H9 (cell line): Measurements from ENCODE around the gene SCN7A. TPM values are rescaled to one million over a fixed set of nuclear protein-coding genes. Genes with fewer than 3 reads are reported as not detected.

Source experiments
- DNase-seq: peaks from one replicate; pipeline ENCODE4 v3.0.0-alpha.2; 2017
- H2AFZ ChIP-seq: one replicate; pipeline ENCODE4 v1.6.1; 2013; ENCODE audit warnings: mild to moderate bottlenecking, low read length, control low read depth, moderate library complexity
- H2AK5ac ChIP-seq: 2 replicates; pipeline ENCODE4 v1.6.1; 2013; ENCODE audit warnings: low read length, control low read depth, mixed read lengths; ENCODE audit not compliant: insufficient read length
- H2BK120ac ChIP-seq: one replicate; pipeline ENCODE4 v1.6.1; 2013; ENCODE audit warnings: low read depth, mild to moderate bottlenecking, low read length, control low read depth, inconsistent platforms; ENCODE audit not compliant: poor library complexity, severe bottlenecking
- H2BK12ac ChIP-seq: 2 replicates; pipeline ENCODE4 v1.6.1; 2013; ENCODE audit warnings: low read length, control low read depth, mixed read lengths, low read depth; ENCODE audit not compliant: insufficient read length
- H2BK15ac ChIP-seq: 2 replicates; pipeline ENCODE4 v1.6.1; 2013; ENCODE audit warnings: low read depth, low read length, control low read depth
- H2BK20ac ChIP-seq: one replicate; pipeline ENCODE4 v1.6.1; 2013; ENCODE audit warnings: low read depth, mild to moderate bottlenecking, low read length, control low read depth, inconsistent platforms; ENCODE audit not compliant: poor library complexity, severe bottlenecking
- H2BK5ac ChIP-seq: 2 replicates; pipeline ENCODE4 v1.6.1; 2013; ENCODE audit warnings: low read length, control low read depth, mixed read lengths; ENCODE audit not compliant: insufficient read length
- H3K14ac ChIP-seq: 2 replicates; pipeline ENCODE4 v1.6.1; 2013; ENCODE audit warnings: low read length, control low read depth; ENCODE audit not compliant: insufficient read depth
- H3K18ac ChIP-seq: 2 replicates; pipeline ENCODE4 v1.6.1; 2013; ENCODE audit warnings: low read depth, mild to moderate bottlenecking, mixed read lengths, low read length, control low read depth; ENCODE audit not compliant: insufficient read length
- H3K23ac ChIP-seq: 2 replicates; pipeline ENCODE4 v1.6.1; 2013; ENCODE audit warnings: low read length, control low read depth, mixed read lengths, low read depth; ENCODE audit not compliant: insufficient read length
- H3K23me2 ChIP-seq: 2 replicates; pipeline ENCODE4 v1.6.1; 2013; ENCODE audit warnings: low read depth, mild to moderate bottlenecking, mixed read lengths, low read length, control low read depth; ENCODE audit not compliant: insufficient read length, poor library complexity, severe bottlenecking
- H3K27ac ChIP-seq: 2 replicates; pipeline ENCODE4 v1.5.1; 2013; ENCODE audit warnings: low read length, control low read depth, mixed read lengths, low read depth; ENCODE audit not compliant: insufficient read length
- H3K27me3 ChIP-seq: 2 replicates; pipeline ENCODE4 v1.6.1; 2013; ENCODE audit warnings: low read length, control low read depth, inconsistent platforms; ENCODE audit not compliant: insufficient read depth
- H3K4ac ChIP-seq: 2 replicates; pipeline ENCODE4 v1.6.1; 2013; ENCODE audit warnings: low read depth, mild to moderate bottlenecking, control low read depth, inconsistent platforms, low read length, moderate library complexity
- H3K4me1 ChIP-seq: 2 replicates; pipeline ENCODE4 v1.6.1; 2013; ENCODE audit warnings: low read length, control low read depth, inconsistent platforms; ENCODE audit not compliant: insufficient read depth
- H3K4me2 ChIP-seq: 2 replicates; pipeline ENCODE4 v1.6.1; 2013; ENCODE audit warnings: low read length, control low read depth, mixed read lengths; ENCODE audit not compliant: insufficient read length, insufficient read depth
- H3K56ac ChIP-seq: 2 replicates; pipeline ENCODE4 v1.6.1; 2013; ENCODE audit warnings: low read depth, mild to moderate bottlenecking, mixed read lengths, low read length, control low read depth; ENCODE audit not compliant: insufficient read length
- H3K79me1 ChIP-seq: 2 replicates; pipeline ENCODE4 v1.6.1; 2013; ENCODE audit warnings: low read depth, mild to moderate bottlenecking, moderate library complexity, low read length, control low read depth, inconsistent platforms; ENCODE audit not compliant: insufficient read depth, poor library complexity, severe bottlenecking
- H3K79me2 ChIP-seq: 2 replicates; pipeline ENCODE4 v1.6.1; 2013; ENCODE audit warnings: low read length, control low read depth, inconsistent platforms; ENCODE audit not compliant: insufficient read depth
- H3K9ac ChIP-seq: 2 replicates; pipeline ENCODE4 v1.6.1; 2013; ENCODE audit warnings: low read length, control low read depth, mixed read lengths; ENCODE audit not compliant: insufficient read length; ENCODE audit errors: extremely low read depth
- H3K9me3 ChIP-seq: one replicate; pipeline ENCODE4 v1.6.1; 2013; ENCODE audit warnings: low read depth, low read length, inconsistent platforms; ENCODE audit not compliant: control insufficient read depth
- H3T11ph ChIP-seq: one replicate; pipeline ENCODE4 v1.6.1; 2013; ENCODE audit warnings: mild to moderate bottlenecking, low read length, control low read depth, inconsistent platforms
- H4K20me1 ChIP-seq: one replicate; pipeline ENCODE4 v1.6.1; 2013; ENCODE audit not compliant: control insufficient read depth, insufficient read length, insufficient read depth
- H4K5ac ChIP-seq: 2 replicates; pipeline ENCODE4 v1.6.1; 2013; ENCODE audit warnings: low read depth, mild to moderate bottlenecking, mixed read lengths, low read length, control low read depth; ENCODE audit not compliant: insufficient read length
- H4K8ac ChIP-seq: replicated peaks from 2 replicates; pipeline ENCODE4 v1.6.1; 2013; ENCODE audit warnings: low read length, control low read depth, mixed read lengths, low read depth; ENCODE audit not compliant: insufficient read length
- H4K91ac ChIP-seq: 2 replicates; pipeline ENCODE4 v1.6.1; 2013; ENCODE audit warnings: low read depth, mild to moderate bottlenecking, moderate library complexity, mixed read lengths, low read length, control low read depth; ENCODE audit not compliant: insufficient read length
- H3K27ac Mint-ChIP-seq, 3 experiments: 2 replicates in 2 of 3; 3 replicates in 1 of 3; pipeline ENCODE4 v1.8.0; 2020 to 2021; ENCODE audit warnings: mixed read lengths in 3 of 3, mild to moderate bottlenecking in 1 of 3, moderate library complexity in 1 of 3
- H3K27me3 Mint-ChIP-seq: 2 replicates; pipeline ENCODE4 v1.8.0; 2021; ENCODE audit warnings: low read depth, mild to moderate bottlenecking, moderate library complexity, mixed read lengths
- H3K36me3 Mint-ChIP-seq, 3 experiments: 2 replicates in 2 of 3; 3 replicates in 1 of 3; pipeline ENCODE4 v1.8.0; 2020 to 2021; ENCODE audit warnings: low read depth in 3 of 3, mixed read lengths in 3 of 3; ENCODE audit not compliant: insufficient read depth in 1 of 3
- H3K4me1 Mint-ChIP-seq, 2 experiments: 2 replicates each; pipeline ENCODE4 v1.8.0; 2020; ENCODE audit warnings: mixed read lengths in 2 of 2
- H3K4me3 Mint-ChIP-seq, 2 experiments: 2 replicates in 1 of 2; 3 replicates in 1 of 2; pipeline ENCODE4 v1.8.0; 2020 to 2021; ENCODE audit warnings: mild to moderate bottlenecking in 2 of 2, mixed read lengths in 2 of 2, moderate library complexity in 1 of 2
- H3K9me3 Mint-ChIP-seq, 2 experiments: 2 replicates in 1 of 2; 3 replicates in 1 of 2; pipeline ENCODE4 v1.8.0; 2020; ENCODE audit warnings: mild to moderate bottlenecking in 2 of 2, mixed read lengths in 2 of 2, moderate library complexity in 1 of 2
- CTCF ChIP-seq: fragments of 200-600 bp; sonication (generic); conservative IDR thresholded peaks from 3 replicates; pipeline ENCODE4 v1.8.0; 2021; ENCODE audit warnings: antibody characterized with exemption, mild to moderate bottlenecking
- WGBS: extraction: QIAGEN DNeasy Blood & Tissue Kit; methylation state at CpG from one replicate; pipeline ENCODE4 v1.1.7; 2013; ENCODE audit warnings: missing lambda C conversion rate, low lambda C conversion rate, mixed read lengths; ENCODE audit not compliant: insufficient read length; ENCODE audit errors: extremely low coverage; 5-methylcytosine and 5-hydroxymethylcytosine counted together
- total RNA-seq: library from RNA; stranded (reverse); gene quantifications from 2 replicates; pipeline ENCODE4 v1.2.1, GENCODE V29; 2021

Gene SCN7A
- total RNA-seq, 1 experiment from 2014 or later, result 0.07 TPM

DNA sequence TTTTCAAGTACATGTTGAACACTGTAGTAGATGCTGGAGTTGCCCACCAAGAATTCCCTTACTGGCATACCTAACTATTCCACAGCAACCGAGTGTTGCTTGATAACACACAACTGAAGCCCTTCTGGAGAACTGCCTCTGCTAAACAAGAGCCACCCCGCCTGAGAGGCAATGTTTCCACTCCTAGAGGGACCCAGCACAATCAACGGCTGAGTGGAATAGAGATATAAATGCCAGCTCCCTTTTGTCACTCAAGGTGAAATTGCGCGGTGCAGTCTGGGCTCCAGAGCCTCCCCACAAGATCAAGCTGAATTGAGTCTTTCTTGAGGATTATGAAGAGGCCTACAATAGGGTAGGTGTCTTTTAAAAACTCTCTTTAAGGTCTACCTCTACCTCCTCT, 69.2 kb downstream of the SCN7A start:
- Histone ChIP-seq H3K79me1 (no peaks in the 10 kb centered on the region), H4K8ac (no peak overlapping the region), H4K91ac (no peak overlapping the region), H3K4ac (no peak overlapping the region), H2BK15ac (no peak overlapping the region), H3T11ph (no peak overlapping the region), H2BK12ac (no peak overlapping the region), H3K79me2 (no peaks in the 10 kb centered on the region), H3K4me2 (no peak overlapping the region), H3K23ac (no peak overlapping the region), H3K27me3 (no peaks in the 10 kb centered on the region), H3K27ac (no peak overlapping the region), H4K5ac (no peak overlapping the region), H3K9ac (no peak overlapping the region), H3K23me2 (no peaks in the 10 kb centered on the region), H2BK20ac (no peak overlapping the region), H3K18ac (no peak overlapping the region), H2BK5ac (no peak overlapping the region), H3K9me3 (no peaks in the 10 kb centered on the region), H3K4me1 (no peaks in the 10 kb centered on the region), H3K56ac (no peak overlapping the region), H4K20me1 (no peaks in the 10 kb centered on the region), H2BK120ac (no peak overlapping the region), H2AK5ac (no peak overlapping the region), H3K14ac (no peak overlapping the region), H2AFZ (no peak overlapping the region)
- no peak for TF ChIP-seq CTCF
- H3K9me3 Mint-ChIP-seq, result no peaks in the 10 kb centered on the region
- DNase-seq, result no peak
- H3K4me3 Mint-ChIP-seq, result no peak overlapping the region
- no peaks in the 10 kb centered on the region for H3K4me1 Mint-ChIP-seq
- H3K27me3 Mint-ChIP-seq, result no peaks in the 10 kb centered on the region
- no peak overlapping the region for H3K27ac Mint-ChIP-seq
- WGBS, result no CpG with 5 or more reads among the region's 5 CpGs
- no peaks in the 10 kb centered on the region for H3K36me3 Mint-ChIP-seq
